Small intestine (tissue), 7 donors: ENCODE data around the gene ZNF227. TPM values are rescaled to one million over a fixed set of nuclear protein-coding genes. Genes with fewer than 3 reads are reported as not detected.
"Not testable (repeated sequence)": the region's sequence is repeated elsewhere in the genome, so short reads cannot be mapped to it uniquely, and the experiment has no call there.

Experiments used
- DNase-seq, 2 donors: peaks; one replicate each; pipeline versions ENCODE4 v3.0.0 to v3.0.0-alpha.2; 2013
- FAIRE-seq: peaks from 2 replicates; lab custom pipeline; 2012; peaks lifted over from hg19 to GRCh38; lab: Jason Lieb, UNC
- H3K27ac ChIP-seq, 3 donors: one replicate each; pipeline ENCODE4 v1.5.1; 2013; ENCODE audit warnings: low read length in 2 of 3, mild to moderate bottlenecking in 2 of 3, control low read depth in 1 of 3, inconsistent platforms in 1 of 3, low read depth in 1 of 3, moderate library complexity in 1 of 3
- H3K27me3 ChIP-seq, 3 donors: one replicate each; pipeline ENCODE4 v1.6.1; 2013; ENCODE audit warnings: low read length in 3 of 3, inconsistent platforms in 1 of 3; ENCODE audit not compliant: control insufficient read depth in 3 of 3, insufficient read depth in 3 of 3
- H3K36me3 ChIP-seq, 3 donors: one replicate each; pipeline ENCODE4 v1.6.1; 2013; ENCODE audit warnings: low read length in 3 of 3, inconsistent platforms in 1 of 3, low read depth in 1 of 3, mild to moderate bottlenecking in 1 of 3, moderate library complexity in 1 of 3; ENCODE audit not compliant: control insufficient read depth in 3 of 3, insufficient read depth in 2 of 3
- H3K4me1 ChIP-seq, 3 donors: one replicate each; pipeline ENCODE4 v1.6.1; 2013; ENCODE audit warnings: low read length in 2 of 3, inconsistent platforms in 1 of 3, low read depth in 1 of 3, mild to moderate bottlenecking in 1 of 3, moderate library complexity in 1 of 3; ENCODE audit not compliant: control insufficient read depth in 3 of 3, insufficient read depth in 2 of 3
- H3K4me3 ChIP-seq, 3 donors: one replicate each; pipeline ENCODE4 v1.5.1; 2013; ENCODE audit warnings: low read length in 3 of 3, control low read depth in 1 of 3, inconsistent platforms in 1 of 3, low read depth in 1 of 3, mild to moderate bottlenecking in 1 of 3, moderate library complexity in 1 of 3
- H3K9me3 ChIP-seq, 2 donors: one replicate each; pipeline ENCODE4 v1.6.1; 2013; ENCODE audit warnings: low read depth in 1 of 2, low read length in 1 of 2; ENCODE audit not compliant: control insufficient read depth in 2 of 2, insufficient read depth in 1 of 2
- WGBS, 3 donors: extraction: QIAGEN DNeasy Blood & Tissue Kit; methylation state at CpG; one replicate each; pipeline ENCODE4 v1.1.7; 2013; 5-methylcytosine and 5-hydroxymethylcytosine counted together
- polyA plus RNA-seq, 4 donors: library from polyadenylated mRNA; stranded (reverse) in 3 of 4; unstranded in 1 of 4; fragments of 200-250 nt in 3 of 4; fragments of 120-200 nt in 1 of 4; gene quantifications; one replicate each; pipeline versions ENCODE4 v1.2.1 to v1.2.3, GENCODE V29; 2013
- donor health status: healthy with polysubstance abuse.
- donor health status: control.
- donor health status: control.
- donor health status: Bipolar disorder and iron deficiency.
- donor health status: healthy.

Gene ZNF227
- polyA plus RNA-seq, 4 donors: 3.8 to 18.8 (median 5.0) TPM

DNA sequence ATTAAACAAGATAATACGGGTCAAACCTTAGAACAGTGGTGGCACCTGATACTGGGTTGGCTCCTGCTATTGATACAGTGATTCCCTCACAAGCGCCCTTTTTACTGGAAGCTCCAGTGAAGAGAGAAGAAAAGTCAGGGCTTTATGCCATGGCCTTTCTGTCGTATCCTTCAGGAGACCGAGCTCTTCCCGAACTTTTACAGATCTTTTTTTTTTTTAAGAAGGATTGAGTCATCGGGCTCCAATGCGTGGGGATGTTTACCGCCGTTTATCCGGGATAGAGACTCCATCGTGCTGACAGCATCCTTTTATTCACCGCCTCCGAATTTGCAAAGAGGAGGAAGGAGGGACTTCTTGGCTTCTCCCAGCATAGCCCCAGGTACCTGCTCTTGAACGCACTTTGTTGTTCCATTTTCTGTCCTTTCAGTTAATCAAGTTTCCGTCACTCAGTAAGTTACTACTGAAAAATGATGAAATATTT lies 574 bp downstream of the ZNF227 start:
- FAIRE-seq: no peak
- WGBS, 3 donors: 4 to 6% (median 5%) methylated on average over 15 of the region's 15 CpGs

DNA sequence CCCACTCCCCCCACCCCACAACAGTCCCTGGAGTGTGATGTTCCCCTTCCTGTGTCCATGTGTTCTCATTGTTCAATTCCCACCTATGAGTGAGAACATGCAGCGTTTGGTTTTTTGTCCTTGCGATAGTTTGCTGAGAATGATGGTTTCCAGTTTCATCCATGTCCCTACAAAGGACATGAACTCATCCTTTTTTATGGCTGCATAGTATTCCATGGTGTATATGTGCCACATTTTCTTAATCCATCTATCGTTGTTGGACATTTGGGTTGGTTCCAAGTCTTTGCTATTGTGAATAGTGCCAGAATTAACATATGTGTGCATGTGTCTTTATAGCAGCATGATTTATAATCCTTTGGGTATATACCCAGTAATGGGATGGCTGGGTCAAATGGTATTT lies 7.6 kb downstream of the ZNF227 start:
- peaks cover 0 to 12% (median 10%) of the 10 kb centered on the region in 3 donors for H3K36me3 ChIP-seq
- not testable (repeated sequence) for H3K4me1 ChIP-seq, FAIRE-seq, H3K4me3 ChIP-seq, H3K9me3 ChIP-seq, H3K27ac ChIP-seq, H3K27me3 ChIP-seq, DNase-seq
- WGBS, 3 donors: 88 to 92% (median 91%) methylated on average over 1 to 3 of the region's 3 CpGs

More for the DNA sequence above, 574 bp downstream of the ZNF227 start:
- Histone ChIP-seq H3K4me1 (peaks cover 0 to 4% (median 0%) of the 10 kb centered on the region in 3 donors), H3K9me3 (peaks cover 1 to 9% of the 10 kb centered on the region in 2 donors), H3K4me3 (peak overlapping the region; percentile 95 to 99 (median 97)), H3K36me3 (peaks cover 0 to 16% (median 9%) of the 10 kb centered on the region in 3 donors), H3K27ac (peak overlapping the region; percentile 78 to 97 (median 88)), H3K27me3 (no peaks in the 10 kb centered on the region)
- DNase-seq: no peak

GRCh38 chr19:44220761-44221160 lies 8.4 kb downstream of the ZNF227 start:
- not testable (repeated sequence) for H3K9me3 ChIP-seq, FAIRE-seq, H3K36me3 ChIP-seq, H3K27me3 ChIP-seq, H3K27ac ChIP-seq, DNase-seq, H3K4me1 ChIP-seq, H3K4me3 ChIP-seq
- 95 to 100% (median 97%) methylated on average over 6 of the region's 6 CpGs for WGBS, 3 donors

- WGBS, 3 donors: 90 to 100% (median 96%) methylated on average over 3 of the region's 3 CpGs
- not testable (repeated sequence) for H3K9me3 ChIP-seq, FAIRE-seq
These were observed 9.0 kb downstream of the ZNF227 start for GRCh38 chr19:44221291-44221690.

GRCh38 chr19:44228318-44228717 lies 16.0 kb downstream of the ZNF227 start:
- H3K9me3 ChIP-seq: peaks cover 0 to 54% of the 10 kb centered on the region in 2 donors
- H3K27ac ChIP-seq: no peak overlapping the region
- no peaks in the 10 kb centered on the region for H3K4me1 ChIP-seq
- no peak for FAIRE-seq
- no peaks in the 10 kb centered on the region for H3K27me3 ChIP-seq
- H3K36me3 ChIP-seq: peaks cover 26 to 41% (median 32%) of the 10 kb centered on the region in 3 donors
- 92 to 97% (median 96%) methylated on average over 3 of the region's 3 CpGs for WGBS, 3 donors
- no peak for DNase-seq
- no peak overlapping the region for H3K4me3 ChIP-seq

More at GRCh38 chr19:44221291-44221690, 9.0 kb downstream of the ZNF227 start:
- not testable (repeated sequence) for H3K4me1 ChIP-seq, H3K4me3 ChIP-seq, H3K27me3 ChIP-seq, H3K27ac ChIP-seq, DNase-seq
- peaks cover 0 to 12% (median 7%) of the 10 kb centered on the region in 3 donors for H3K36me3 ChIP-seq

DNA sequence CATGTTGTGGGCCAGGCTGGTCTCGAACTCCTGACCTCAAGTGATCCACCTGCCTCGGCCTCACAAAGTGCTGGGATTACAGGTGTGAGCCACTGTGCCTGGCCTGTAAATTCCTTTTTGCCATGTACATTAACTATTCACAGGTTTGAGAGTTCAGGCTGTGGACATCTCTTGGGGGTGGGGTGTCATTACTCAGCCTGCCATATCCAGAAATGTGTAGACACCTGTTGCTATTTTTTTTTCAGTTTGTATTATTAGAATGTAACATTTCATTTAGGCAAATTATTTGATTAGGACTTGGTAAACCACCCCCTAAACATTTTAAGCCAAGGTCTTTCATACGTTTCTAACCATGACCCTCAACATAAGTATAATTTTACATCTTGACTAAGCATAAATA lies 20.5 kb downstream of the ZNF227 start:
- DNase-seq: no peak
- FAIRE-seq: no peak
- no peak overlapping the region for H3K4me3 ChIP-seq
- no peak overlapping the region for H3K27ac ChIP-seq
- no peaks in the 10 kb centered on the region for H3K27me3 ChIP-seq
- H3K4me1 ChIP-seq: no peaks in the 10 kb centered on the region
- peaks cover 4 to 72% of the 10 kb centered on the region in 2 donors for H3K9me3 ChIP-seq
- peaks cover 49 to 52% (median 51%) of the 10 kb centered on the region in 3 donors for H3K36me3 ChIP-seq
- WGBS, 3 donors: 96 to 100% (median 97%) methylated on average over 3 of the region's 3 CpGs

GRCh38 chr19:44236384-44236783 lies 24.1 kb downstream of the ZNF227 start:
- DNase-seq (no peak), FAIRE-seq (no peak)
- peaks cover 4 to 58% of the 10 kb centered on the region in 2 donors for H3K9me3 ChIP-seq
- no peak overlapping the region for H3K27ac ChIP-seq
- H3K27me3 ChIP-seq: no peaks in the 10 kb centered on the region
- peaks cover 27 to 33% (median 30%) of the 10 kb centered on the region in 3 donors for H3K36me3 ChIP-seq
- no peaks in the 10 kb centered on the region for H3K4me1 ChIP-seq
- no peak overlapping the region for H3K4me3 ChIP-seq
- 98 to 99% (median 98%) methylated on average over 8 of the region's 8 CpGs for WGBS, 3 donors

GRCh38 chr19:44252332-44252731 lies 40.0 kb downstream of the ZNF227 start:
- not testable (repeated sequence) for DNase-seq, H3K4me1 ChIP-seq, H3K36me3 ChIP-seq, H3K4me3 ChIP-seq, H3K27me3 ChIP-seq, FAIRE-seq, H3K27ac ChIP-seq
- peaks cover 0 to 28% of the 10 kb centered on the region in 2 donors for H3K9me3 ChIP-seq
- 91 to 96% (median 95%) methylated on average over 2 of the region's 2 CpGs for WGBS, 3 donors

GRCh38 chr19:44253392-44253791 lies 41.1 kb downstream of the ZNF227 start:
- not testable (repeated sequence) for H3K4me3 ChIP-seq, H3K4me1 ChIP-seq, FAIRE-seq, DNase-seq, H3K27ac ChIP-seq, H3K36me3 ChIP-seq, H3K27me3 ChIP-seq
- H3K9me3 ChIP-seq: peaks cover 0 to 28% of the 10 kb centered on the region in 2 donors
- WGBS, 3 donors: 93 to 96% (median 93%) methylated on average over 2 of the region's 2 CpGs
